ENCODE results near the gene GJC1. TPM values are rescaled to one million over a fixed set of nuclear protein-coding genes. Genes with fewer than 3 reads are reported as not detected.

GJC1 gene
- total RNA-seq, 2 experiments from 2014 or later = not detected

DNA sequence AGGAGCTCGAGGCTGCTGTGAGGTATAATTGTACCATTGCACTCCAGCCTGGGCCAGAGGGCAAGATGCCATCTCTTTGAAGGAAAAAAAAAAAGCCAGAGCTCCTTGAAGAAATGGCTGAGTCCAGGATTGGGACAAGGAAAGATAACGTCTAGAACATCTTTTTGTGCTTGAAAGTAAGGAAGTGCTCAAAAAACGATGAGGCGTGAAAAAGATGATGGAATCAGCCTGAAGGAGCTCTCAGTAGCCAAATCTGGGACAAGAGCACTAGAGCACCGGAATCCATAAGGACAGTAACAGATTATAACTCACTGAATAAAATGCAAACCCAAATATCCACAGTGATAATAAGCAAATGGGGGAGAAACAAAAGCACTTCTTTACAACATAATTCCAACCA, 47.0 kb upstream of the GJC1 start:
- TF ChIP-seq, protein P1, sequence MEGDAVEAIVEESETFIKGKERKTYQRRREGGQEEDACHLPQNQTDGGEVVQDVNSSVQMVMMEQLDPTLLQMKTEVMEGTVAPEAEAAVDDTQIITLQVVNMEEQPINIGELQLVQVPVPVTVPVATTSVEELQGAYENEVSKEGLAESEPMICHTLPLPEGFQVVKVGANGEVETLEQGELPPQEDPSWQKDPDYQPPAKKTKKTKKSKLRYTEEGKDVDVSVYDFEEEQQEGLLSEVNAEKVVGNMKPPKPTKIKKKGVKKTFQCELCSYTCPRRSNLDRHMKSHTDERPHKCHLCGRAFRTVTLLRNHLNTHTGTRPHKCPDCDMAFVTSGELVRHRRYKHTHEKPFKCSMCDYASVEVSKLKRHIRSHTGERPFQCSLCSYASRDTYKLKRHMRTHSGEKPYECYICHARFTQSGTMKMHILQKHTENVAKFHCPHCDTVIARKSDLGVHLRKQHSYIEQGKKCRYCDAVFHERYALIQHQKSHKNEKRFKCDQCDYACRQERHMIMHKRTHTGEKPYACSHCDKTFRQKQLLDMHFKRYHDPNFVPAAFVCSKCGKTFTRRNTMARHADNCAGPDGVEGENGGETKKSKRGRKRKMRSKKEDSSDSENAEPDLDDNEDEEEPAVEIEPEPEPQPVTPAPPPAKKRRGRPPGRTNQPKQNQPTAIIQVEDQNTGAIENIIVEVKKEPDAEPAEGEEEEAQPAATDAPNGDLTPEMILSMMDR (IDR thresholded peaks at IDR 0.05) = no peak
- no peaks in the 10 kb centered on the region for H3K27me3 Mint-ChIP-seq
- intact Hi-C loops (cut with DNase I, micrococcal nuclease) = no loop called here
- DNase-seq (no peak), ATAC-seq (ENCODE audit: poor library complexity) (no peak)
- H3K4me3 ChIP-seq (ENCODE audit: low read length) = no peak overlapping the region
- H3K4me3 Mint-ChIP-seq = no peak overlapping the region
- no peak overlapping the region for H3K27ac ChIP-seq (ENCODE audit: low read depth in 1 of 2, low read length in 2 of 2)
- H3K27ac Mint-ChIP-seq = no peak overlapping the region
- no peaks in the 10 kb centered on the region for H3K4me1 ChIP-seq (ENCODE audit: insufficient read depth, low read length)
- no peaks in the 10 kb centered on the region for H3K9me3 ChIP-seq (ENCODE audit: control insufficient read depth in 1 of 2, insufficient read depth in 1 of 2, low read length in 2 of 2)
- H3K27me3 ChIP-seq (ENCODE audit: control insufficient read depth in 1 of 2, insufficient read depth in 2 of 2, low read length in 2 of 2) = no peaks in the 10 kb centered on the region
- H3K9me3 Mint-ChIP-seq = no peaks in the 10 kb centered on the region
- peaks cover 85% of the 10 kb centered on the region for H3K36me3 Mint-ChIP-seq (ENCODE audit: low read depth)
- peaks cover 87% of the 10 kb centered on the region for H3K36me3 ChIP-seq (ENCODE audit: insufficient read depth, low read length)
- no peaks in the 10 kb centered on the region for H3K4me1 Mint-ChIP-seq (ENCODE audit: low read depth)
- POLR2A ChIA-PET = interaction anchor here (1.2 kb wide), 1 partner anchor 22 kb away, joined by 5 read pairs; the partner anchor contains the start of gene EFTUD2
- CTCF ChIA-PET = interaction anchor here (0.7 to 0.8 kb wide), 2 partner anchors 102 to 258 kb away, joined by 3 to 4 read pairs; no protein-coding TSS in a partner anchor

DNA sequence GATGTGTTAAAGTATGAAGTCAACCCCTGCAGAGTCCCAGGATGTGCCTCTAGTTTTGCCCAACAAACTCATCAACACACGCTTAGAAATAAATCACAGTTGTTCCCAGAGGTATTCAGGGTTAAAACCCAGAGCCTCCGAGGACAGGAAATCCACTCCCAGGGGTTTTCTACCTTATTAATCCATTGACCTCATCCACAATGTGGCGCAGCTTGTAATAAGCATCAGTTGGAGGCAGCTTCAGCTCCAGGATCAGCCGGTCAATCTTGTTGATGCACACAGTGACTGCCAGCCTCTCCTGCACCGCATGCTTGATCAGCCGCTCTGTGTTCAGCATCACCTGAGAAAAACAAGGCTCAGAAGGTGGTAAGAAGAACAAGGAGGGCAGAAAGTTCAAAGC, 45.7 kb upstream of the GJC1 start:
- ATAC-seq (ENCODE audit: poor library complexity) = no peak
- Mint-ChIP-seq H3K9me3 (no peaks in the 10 kb centered on the region), H3K27me3 (no peaks in the 10 kb centered on the region), H3K36me3 (ENCODE audit: low read depth) (peaks cover 80% of the 10 kb centered on the region), H3K27ac (no peak overlapping the region), H3K4me1 (ENCODE audit: low read depth) (no peaks in the 10 kb centered on the region), H3K4me3 (no peak overlapping the region)
- TF ChIP-seq, protein P1 (IDR thresholded peaks at IDR 0.05) = no peak
- Histone ChIP-seq H3K4me1 (ENCODE audit: insufficient read depth, low read length) (no peaks in the 10 kb centered on the region), H3K4me3 (ENCODE audit: low read length) (no peak overlapping the region), H3K27me3 (ENCODE audit: control insufficient read depth in 1 of 2, insufficient read depth in 2 of 2, low read length in 2 of 2) (no peaks in the 10 kb centered on the region), H3K9me3 (ENCODE audit: control insufficient read depth in 1 of 2, insufficient read depth in 1 of 2, low read length in 2 of 2) (no peaks in the 10 kb centered on the region), H3K36me3 (ENCODE audit: insufficient read depth, low read length) (peaks cover 87% of the 10 kb centered on the region), H3K27ac (ENCODE audit: low read depth in 1 of 2, low read length in 2 of 2) (no peak overlapping the region)
- intact Hi-C loops (cut with DNase I, micrococcal nuclease) = no loop called here
- ChIA-PET POLR2A (no interaction called here), CTCF (no interaction called here)
- DNase-seq = no peak

DNA sequence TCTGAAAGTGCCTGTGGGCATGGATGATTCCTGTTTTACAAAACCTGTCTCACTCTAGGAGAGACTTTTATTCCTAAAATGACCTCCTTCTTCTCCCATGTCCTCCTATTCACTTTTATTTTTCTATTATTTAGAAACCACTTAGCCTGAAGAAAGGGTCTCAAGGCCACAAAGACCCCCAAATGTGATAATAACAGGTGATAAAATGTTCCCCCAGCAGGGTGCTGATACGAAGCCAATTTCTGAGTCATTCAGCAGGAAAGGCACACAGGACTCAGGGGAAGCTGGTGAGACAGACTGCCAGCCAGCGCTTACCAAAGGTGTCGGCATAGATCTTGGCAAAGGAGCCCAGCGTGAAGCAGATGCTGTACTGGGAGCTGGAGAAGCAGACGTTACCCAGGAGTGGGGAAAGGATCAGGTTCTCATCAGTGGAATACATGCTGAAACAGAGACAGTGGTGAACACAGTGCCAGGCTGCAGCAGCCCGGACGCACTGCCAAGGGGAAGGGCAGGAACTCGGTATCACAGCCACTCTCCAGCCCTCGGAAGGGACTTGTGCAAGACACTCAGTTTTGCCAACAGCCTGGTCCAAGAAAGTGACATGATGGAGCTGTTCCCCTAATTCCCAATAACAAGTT, 42.2 kb upstream of the GJC1 start:
- Mint-ChIP-seq H3K27ac (no peak overlapping the region), H3K4me1 (ENCODE audit: low read depth) (no peaks in the 10 kb centered on the region), H3K9me3 (no peaks in the 10 kb centered on the region), H3K4me3 (no peak overlapping the region), H3K36me3 (ENCODE audit: low read depth) (peaks cover 83% of the 10 kb centered on the region), H3K27me3 (no peaks in the 10 kb centered on the region)
- POLR2A ChIA-PET = no interaction called here
- H3K27me3 ChIP-seq (ENCODE audit: control insufficient read depth in 1 of 2, insufficient read depth in 2 of 2, low read length in 2 of 2) = no peaks in the 10 kb centered on the region
- CTCF ChIA-PET = no interaction called here
- TF ChIP-seq, protein P1 (IDR thresholded peaks at IDR 0.05) = no peak
- no peak overlapping the region for H3K4me3 ChIP-seq (ENCODE audit: low read length)
- H3K36me3 ChIP-seq (ENCODE audit: insufficient read depth, low read length) = peaks cover 91% of the 10 kb centered on the region
- intact Hi-C loops (cut with DNase I, micrococcal nuclease) = no loop called here
- ATAC-seq (ENCODE audit: poor library complexity) (no peak), DNase-seq (no peak)
- no peak overlapping the region for H3K27ac ChIP-seq (ENCODE audit: low read depth in 1 of 2, low read length in 2 of 2)
- no peaks in the 10 kb centered on the region for H3K9me3 ChIP-seq (ENCODE audit: control insufficient read depth in 1 of 2, insufficient read depth in 1 of 2, low read length in 2 of 2)
- no peaks in the 10 kb centered on the region for H3K4me1 ChIP-seq (ENCODE audit: insufficient read depth, low read length)

All from CD4-positive, alpha-beta T cell (primary cell).